Activated T-cell treated with anti-CD3 and anti-CD28 coated beads, Interleukin-2, amount 50 U/mL, for 4 hours (primary cell): ENCODE results near the gene TEX54. TPM values are rescaled to one million over a fixed set of nuclear protein-coding genes. Genes with fewer than 3 reads are reported as not detected.
"Not testable (repeated sequence)": the region's sequence is repeated elsewhere in the genome, so short reads cannot be mapped to it uniquely, and the experiment has no call there.

Experiments
- ATAC-seq, 2 donors: fragments of 200-7000 bp; cut with Tn5 transposase; one replicate each; pipeline ENCODE4 v1.10.0; 2021
- DNase-seq: peaks from one replicate; pipeline ENCODE4 v3.0.0-alpha.2; 2020
- H3K27me3 Mint-ChIP-seq: one replicate; pipeline ENCODE4 v1.8.0; 2021; ENCODE audit warnings: low read depth, mixed read lengths
- H3K36me3 Mint-ChIP-seq: one replicate; pipeline ENCODE4 v1.8.0; 2022; ENCODE audit warnings: mixed read lengths; ENCODE audit not compliant: insufficient read depth
- H3K4me1 Mint-ChIP-seq: one replicate; pipeline ENCODE4 v1.8.0; 2021; ENCODE audit warnings: low read depth, mixed read lengths
- H3K4me3 Mint-ChIP-seq: one replicate; pipeline ENCODE4 v1.8.0; 2021; ENCODE audit warnings: mild to moderate bottlenecking, moderate library complexity, mixed read lengths
- H3K9me3 Mint-ChIP-seq: one replicate; pipeline ENCODE4 v1.8.0; 2021; ENCODE audit warnings: mixed read lengths
- total RNA-seq, 3 donors: library from RNA; stranded (reverse); gene quantifications; one replicate each; pipeline ENCODE4 v1.2.1, GENCODE V29; 2021

TEX54 gene
- total RNA-seq, 3 donors from 2014 or later: 0.63 to 0.92 (median 0.89) TPM

- no peaks in the 10 kb centered on the region for H3K27me3 Mint-ChIP-seq
- no peaks in the 10 kb centered on the region for H3K9me3 Mint-ChIP-seq
- DNase-seq (no peak), ATAC-seq (no peak)
- H3K4me3 Mint-ChIP-seq: peak overlapping the region; percentile 90
- peaks cover 41% of the 10 kb centered on the region for H3K4me1 Mint-ChIP-seq
- peaks cover 31% of the 10 kb centered on the region for H3K36me3 Mint-ChIP-seq
Observed at GRCh38 chr11:62830904-62831519, 1.6 kb downstream of the TEX54 start.

GRCh38 chr11:62828130-62828529, 4.5 kb downstream of the TEX54 start:
- Mint-ChIP-seq H3K36me3 (peaks cover 28% of the 10 kb centered on the region), H3K4me1 (peaks cover 27% of the 10 kb centered on the region)
- not testable (repeated sequence) for H3K9me3 Mint-ChIP-seq, H3K4me3 Mint-ChIP-seq, ATAC-seq, H3K27me3 Mint-ChIP-seq, DNase-seq

- DNase-seq (no peak), ATAC-seq (no peak)
- Mint-ChIP-seq H3K36me3 (peaks cover 35% of the 10 kb centered on the region), H3K4me3 (no peak overlapping the region), H3K4me1 (peaks cover 4% of the 10 kb centered on the region), H3K27me3 (no peaks in the 10 kb centered on the region), H3K9me3 (no peaks in the 10 kb centered on the region)
Observed at GRCh38 chr11:62823677-62824076, 9.0 kb downstream of the TEX54 start.

- no peak for ATAC-seq
- H3K4me1 Mint-ChIP-seq: no peaks in the 10 kb centered on the region
Observed at GRCh38 chr11:62817129-62817528, 15.5 kb downstream of the TEX54 start.

DNA sequence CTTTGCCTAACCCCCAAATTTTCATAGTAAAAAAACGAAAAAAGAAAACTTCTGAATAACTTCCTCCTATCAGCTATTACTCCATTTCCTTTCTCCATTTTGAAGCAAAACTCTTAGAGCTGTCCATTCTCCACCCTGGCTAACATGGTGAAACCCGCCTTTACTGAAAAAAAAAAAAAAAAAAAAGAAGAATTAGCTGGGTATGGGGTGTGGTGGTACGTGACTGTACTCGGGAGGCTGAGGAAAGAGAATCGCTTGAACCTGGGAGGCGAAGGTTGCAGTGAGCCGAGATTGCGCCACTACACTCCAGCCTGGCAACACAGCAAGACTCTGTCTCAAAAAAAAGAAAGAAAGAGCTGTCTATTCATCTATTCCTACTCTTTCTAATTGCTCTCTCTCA, 16.1 kb downstream of the TEX54 start:
- ATAC-seq (no peak), DNase-seq (no peak)
- H3K27me3 Mint-ChIP-seq: no peaks in the 10 kb centered on the region
- H3K4me3 Mint-ChIP-seq: no peak overlapping the region
- H3K36me3 Mint-ChIP-seq: peaks cover 11% of the 10 kb centered on the region
- H3K9me3 Mint-ChIP-seq: no peaks in the 10 kb centered on the region
- no peaks in the 10 kb centered on the region for H3K4me1 Mint-ChIP-seq

More at GRCh38 chr11:62817129-62817528, 15.5 kb downstream of the TEX54 start:
- peaks cover 11% of the 10 kb centered on the region for H3K36me3 Mint-ChIP-seq
- H3K4me3 Mint-ChIP-seq: no peak overlapping the region
- H3K27me3 Mint-ChIP-seq: no peaks in the 10 kb centered on the region
- DNase-seq: no peak
- H3K9me3 Mint-ChIP-seq: no peaks in the 10 kb centered on the region

- Mint-ChIP-seq H3K4me3 (no peak overlapping the region), H3K9me3 (no peaks in the 10 kb centered on the region), H3K4me1 (peaks cover 1% of the 10 kb centered on the region), H3K27me3 (no peaks in the 10 kb centered on the region), H3K36me3 (no peaks in the 10 kb centered on the region)
- no peak for ATAC-seq
- no peak for DNase-seq
Observed at GRCh38 chr11:62811659-62812058, 21.0 kb downstream of the TEX54 start.

DNA sequence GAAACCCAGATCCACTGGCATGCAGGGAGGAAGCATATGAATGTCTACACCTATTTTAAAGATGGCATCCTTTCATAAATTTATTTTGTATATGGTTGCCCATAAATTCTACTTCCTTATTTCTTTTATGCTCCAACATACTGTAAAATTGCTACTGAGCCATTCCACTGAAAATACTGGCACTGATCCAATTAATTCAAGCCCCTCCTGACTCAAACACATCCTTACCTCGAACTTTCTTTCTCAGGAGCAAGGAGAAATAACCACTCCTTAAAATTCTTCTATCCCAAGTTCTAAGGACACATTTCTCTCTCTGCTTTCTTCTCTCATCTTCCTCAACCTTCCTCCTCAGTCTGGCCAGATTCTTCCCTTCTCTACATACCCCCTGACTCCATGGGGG, 21.9 kb downstream of the TEX54 start:
- H3K27me3 Mint-ChIP-seq: no peaks in the 10 kb centered on the region
- no peaks in the 10 kb centered on the region for H3K9me3 Mint-ChIP-seq
- peaks cover 9% of the 10 kb centered on the region for H3K4me1 Mint-ChIP-seq
- H3K4me3 Mint-ChIP-seq: no peak overlapping the region
- ATAC-seq: no peak
- no peaks in the 10 kb centered on the region for H3K36me3 Mint-ChIP-seq
- no peak for DNase-seq

GRCh38 chr11:62806611-62807121, 26.0 kb downstream of the TEX54 start:
- H3K9me3 Mint-ChIP-seq: no peaks in the 10 kb centered on the region
- peak overlapping the region; percentile 100 for H3K4me3 Mint-ChIP-seq
- H3K4me1 Mint-ChIP-seq: peaks cover 27% of the 10 kb centered on the region
- no peak for ATAC-seq
- H3K27me3 Mint-ChIP-seq: no peaks in the 10 kb centered on the region
- peaks cover 20% of the 10 kb centered on the region for H3K36me3 Mint-ChIP-seq
- no peak for DNase-seq

GRCh38 chr11:62805961-62806441, 26.6 kb downstream of the TEX54 start:
- ATAC-seq (peak; percentile 17 to 25), DNase-seq (peak; percentile 18)
- H3K4me1 Mint-ChIP-seq: peaks cover 27% of the 10 kb centered on the region
- peaks cover 26% of the 10 kb centered on the region for H3K36me3 Mint-ChIP-seq
- H3K4me3 Mint-ChIP-seq: peak overlapping the region; percentile 100
- no peaks in the 10 kb centered on the region for H3K27me3 Mint-ChIP-seq
- H3K9me3 Mint-ChIP-seq: no peaks in the 10 kb centered on the region

- ATAC-seq (peak; percentile 79 to 82), DNase-seq (peak; percentile 95)
- H3K4me3 Mint-ChIP-seq: peak within 1 kb of the TSS; percentile 100
- H3K9me3 Mint-ChIP-seq: no peaks in the 10 kb centered on the region
- peaks cover 29% of the 10 kb centered on the region for H3K36me3 Mint-ChIP-seq
- H3K27me3 Mint-ChIP-seq: no peaks in the 10 kb centered on the region
- H3K4me1 Mint-ChIP-seq: peaks cover 27% of the 10 kb centered on the region
Observed at GRCh38 chr11:62805076-62805892, 27.4 kb downstream of the TEX54 start, which contains the start of gene NXF1. TSS of gene NXF1 (minus strand) at chr11:62805440. CDS start at chr11:62805356, 84 bp downstream.

DNA sequence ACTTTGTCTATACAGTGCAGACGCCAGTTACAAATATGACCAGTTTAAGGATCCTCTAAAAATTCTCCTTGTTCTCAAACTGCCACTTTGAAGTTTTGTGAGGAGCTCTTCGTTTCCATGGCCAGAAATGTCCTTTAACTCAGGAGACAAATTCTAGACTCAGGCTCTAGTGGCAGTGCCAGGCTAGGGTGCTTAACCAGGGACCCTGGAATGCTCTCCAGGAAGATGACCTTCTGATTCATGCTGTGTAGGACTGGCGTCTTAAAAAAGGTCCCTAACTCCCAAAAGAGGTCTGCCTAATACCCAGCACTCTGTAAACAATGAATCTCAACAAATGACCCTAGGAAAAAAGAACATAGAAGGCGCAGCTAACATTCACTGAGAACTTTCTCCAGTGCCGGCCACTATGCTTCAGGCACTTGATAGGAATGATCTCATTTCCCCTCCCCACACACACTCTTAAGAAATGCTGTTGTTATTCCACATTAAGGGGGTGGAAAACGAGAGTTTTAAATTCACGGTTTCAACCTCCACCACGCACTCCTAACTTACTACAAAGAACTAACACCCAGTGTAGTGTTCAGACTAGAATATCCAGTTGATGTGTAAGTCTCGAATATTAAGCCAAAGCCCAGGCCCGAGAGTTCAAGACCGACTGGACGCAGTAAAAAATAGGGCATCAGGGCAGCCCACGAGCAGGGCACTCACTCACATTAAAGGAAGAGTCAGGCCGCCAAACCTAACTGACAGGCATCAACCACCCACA, 28.1 kb downstream of the TEX54 start:
- peaks cover 34% of the 10 kb centered on the region for H3K36me3 Mint-ChIP-seq

DNA sequence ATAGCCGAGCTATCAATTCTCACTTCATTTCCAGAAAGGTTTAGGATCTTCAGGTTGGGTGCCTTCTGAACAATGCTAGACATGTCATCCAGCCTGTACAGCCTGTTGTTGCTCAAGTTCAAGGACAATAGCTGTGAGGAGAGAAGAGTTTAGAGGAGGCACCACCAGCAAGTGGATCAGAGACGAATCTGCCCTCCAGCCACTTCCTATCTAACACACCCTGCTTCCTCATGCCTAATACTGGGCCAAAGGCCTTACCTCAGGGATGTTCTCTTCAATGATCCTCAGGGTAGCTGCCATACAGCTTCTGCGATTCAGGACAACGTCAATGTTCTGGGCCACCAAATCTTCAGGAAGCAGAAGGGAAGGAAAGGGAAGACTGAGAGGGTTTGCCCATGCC, 31.6 kb downstream of the TEX54 start:
- DNase-seq (no peak), ATAC-seq (no peak)
- H3K4me3 Mint-ChIP-seq: no peak overlapping the region
- H3K27me3 Mint-ChIP-seq: no peaks in the 10 kb centered on the region
- H3K9me3 Mint-ChIP-seq: no peaks in the 10 kb centered on the region
- H3K36me3 Mint-ChIP-seq: peaks cover 52% of the 10 kb centered on the region
- H3K4me1 Mint-ChIP-seq: peaks cover 19% of the 10 kb centered on the region

More for the DNA sequence above, 28.1 kb downstream of the TEX54 start:
- ATAC-seq (peak; percentile 54), DNase-seq (no peak)
- Mint-ChIP-seq H3K9me3 (no peaks in the 10 kb centered on the region), H3K4me3 (peak overlapping the region; percentile 100), H3K4me1 (peaks cover 27% of the 10 kb centered on the region), H3K27me3 (no peaks in the 10 kb centered on the region)

DNA sequence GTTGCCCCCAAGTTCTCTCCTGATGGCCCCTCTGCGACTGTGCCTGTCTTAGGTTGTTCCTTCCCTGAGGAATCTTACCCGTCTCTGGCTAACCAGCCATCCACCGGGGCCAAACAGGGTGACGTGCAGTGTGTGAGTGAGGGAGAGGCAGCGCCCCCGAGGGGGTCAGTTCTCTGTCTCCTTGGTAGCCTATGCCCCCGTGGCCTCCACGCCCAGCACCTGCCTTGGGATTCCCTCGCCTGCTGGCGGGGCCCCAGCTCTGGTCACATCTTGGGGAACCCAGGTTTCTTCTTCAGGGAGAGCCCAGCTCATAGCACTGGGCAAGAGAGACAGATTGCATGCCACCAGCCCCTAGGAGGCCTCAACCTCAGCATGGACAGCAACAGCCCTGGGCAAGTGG, 33.2 kb downstream of the TEX54 start:
- no peak for ATAC-seq
- Mint-ChIP-seq H3K27me3 (no peaks in the 10 kb centered on the region), H3K36me3 (peaks cover 66% of the 10 kb centered on the region), H3K9me3 (no peaks in the 10 kb centered on the region), H3K4me1 (peaks cover 16% of the 10 kb centered on the region), H3K4me3 (no peak overlapping the region)
- no peak for DNase-seq

DNA sequence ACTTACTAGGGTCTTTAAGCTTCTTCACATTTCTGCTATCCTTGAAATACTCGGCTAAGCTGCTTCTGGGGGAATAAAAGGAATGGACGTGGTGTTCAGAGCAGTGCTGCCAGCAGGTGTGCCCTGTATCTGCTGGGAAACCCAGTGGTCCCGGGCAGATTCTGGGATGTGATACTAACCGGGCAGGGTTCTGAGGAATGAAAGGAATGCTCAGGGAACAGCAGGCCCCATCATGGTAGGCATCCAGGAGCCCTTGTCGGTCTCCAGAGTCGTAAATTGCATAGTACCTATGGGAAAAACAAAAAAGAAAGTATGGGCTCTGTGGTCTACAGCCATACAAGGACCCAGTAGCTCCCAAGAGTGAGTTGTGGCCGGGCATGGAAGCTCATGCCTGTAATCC, 36.4 kb downstream of the TEX54 start:
- Mint-ChIP-seq H3K27me3 (no peaks in the 10 kb centered on the region), H3K4me1 (peaks cover 13% of the 10 kb centered on the region), H3K36me3 (peaks cover 53% of the 10 kb centered on the region), H3K4me3 (no peak overlapping the region), H3K9me3 (no peaks in the 10 kb centered on the region)
- DNase-seq (no peak), ATAC-seq (no peak)
